Islet of Langerhans (tissue), 1 donor: ENCODE measurements around the gene TMEM109.

Experiments
- FAIRE-seq: peaks from one replicate; lab custom pipeline; 2011; peaks lifted over from hg19 to GRCh38; lab: Jason Lieb, UNC

TMEM109 gene

DNA sequence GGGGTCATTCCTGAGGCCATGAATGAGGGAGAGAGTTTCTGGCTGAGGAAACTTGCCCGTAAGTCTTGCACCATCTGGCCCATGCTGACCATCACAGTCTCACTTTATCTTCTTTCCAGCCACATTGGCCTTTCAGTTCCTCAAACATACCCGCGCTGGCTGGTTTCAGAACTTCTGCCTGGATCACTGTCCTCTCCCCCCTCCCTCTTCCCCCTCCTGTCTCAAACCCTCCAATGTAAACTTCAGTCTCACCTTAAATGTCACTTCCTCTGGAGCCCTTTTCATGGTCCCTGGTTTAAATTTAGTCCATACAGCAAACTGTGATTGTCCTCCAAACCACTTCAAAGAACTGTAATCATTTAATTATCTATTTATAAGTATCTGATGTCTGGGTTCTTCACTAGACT, 3.7 kb upstream of the TMEM109 start:
- no peak for FAIRE-seq

DNA sequence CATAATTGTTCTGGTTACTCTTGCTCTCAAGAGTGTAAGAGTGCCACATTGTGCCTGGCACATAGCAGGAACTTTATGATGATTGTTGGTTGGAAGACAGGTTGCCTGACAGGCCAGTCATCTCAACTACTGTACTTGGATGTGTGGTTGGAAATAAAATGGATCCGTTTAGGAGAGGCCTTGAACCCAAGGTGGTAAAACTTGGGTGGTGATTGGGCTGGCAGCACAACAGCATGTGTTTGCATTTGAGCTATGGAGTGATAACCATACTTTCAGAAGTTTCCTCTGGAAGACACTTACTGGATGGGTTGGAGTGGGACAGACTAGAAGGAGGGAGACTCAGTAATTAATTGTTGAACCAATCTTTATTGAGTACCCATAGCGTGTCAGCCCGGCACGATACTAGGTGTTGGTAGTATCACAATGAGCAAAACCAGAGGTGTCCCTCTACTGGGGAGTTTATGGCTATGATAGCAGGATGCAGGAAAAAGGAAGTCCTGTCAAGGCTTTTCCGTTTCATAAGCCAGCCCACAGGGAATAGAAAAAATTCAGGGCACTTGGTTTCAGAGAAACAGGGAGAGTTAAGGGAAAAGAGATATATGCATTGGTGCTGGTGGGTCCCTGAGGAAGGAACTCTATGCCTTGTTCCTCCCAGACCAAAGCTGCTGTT, 3.1 kb upstream of the TMEM109 start:
- no peak for FAIRE-seq

DNA sequence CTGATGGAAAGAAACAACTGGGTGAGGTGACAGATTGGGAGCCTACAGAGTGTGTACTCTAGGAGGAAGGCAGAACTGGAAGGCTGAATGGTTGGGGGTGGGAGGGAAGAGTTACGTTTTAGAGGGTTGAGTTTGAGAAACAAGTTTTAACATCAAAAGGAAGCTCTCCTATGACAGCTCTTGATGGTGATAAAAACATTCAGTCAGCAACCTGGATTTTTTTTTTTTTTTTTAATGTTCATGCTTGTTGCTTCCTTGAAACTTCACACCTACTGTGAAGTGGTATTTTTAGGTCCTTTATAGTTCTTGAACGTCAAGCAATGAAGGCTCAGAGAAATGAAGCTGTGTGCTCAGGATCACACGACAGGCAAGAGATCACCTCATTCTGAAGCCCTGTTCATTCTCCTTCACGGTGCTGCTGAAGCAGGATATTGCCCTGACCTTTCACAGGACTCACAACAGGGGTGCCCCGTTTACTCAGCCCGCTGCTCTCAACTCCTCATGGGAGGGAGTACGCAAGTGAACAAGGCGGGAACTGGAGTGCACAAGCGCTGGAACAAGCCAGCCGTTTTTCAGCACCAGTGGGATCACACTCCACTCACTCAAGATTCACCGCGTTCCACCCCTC, 1.6 kb upstream of the TMEM109 start:
- no peak for FAIRE-seq

DNA sequence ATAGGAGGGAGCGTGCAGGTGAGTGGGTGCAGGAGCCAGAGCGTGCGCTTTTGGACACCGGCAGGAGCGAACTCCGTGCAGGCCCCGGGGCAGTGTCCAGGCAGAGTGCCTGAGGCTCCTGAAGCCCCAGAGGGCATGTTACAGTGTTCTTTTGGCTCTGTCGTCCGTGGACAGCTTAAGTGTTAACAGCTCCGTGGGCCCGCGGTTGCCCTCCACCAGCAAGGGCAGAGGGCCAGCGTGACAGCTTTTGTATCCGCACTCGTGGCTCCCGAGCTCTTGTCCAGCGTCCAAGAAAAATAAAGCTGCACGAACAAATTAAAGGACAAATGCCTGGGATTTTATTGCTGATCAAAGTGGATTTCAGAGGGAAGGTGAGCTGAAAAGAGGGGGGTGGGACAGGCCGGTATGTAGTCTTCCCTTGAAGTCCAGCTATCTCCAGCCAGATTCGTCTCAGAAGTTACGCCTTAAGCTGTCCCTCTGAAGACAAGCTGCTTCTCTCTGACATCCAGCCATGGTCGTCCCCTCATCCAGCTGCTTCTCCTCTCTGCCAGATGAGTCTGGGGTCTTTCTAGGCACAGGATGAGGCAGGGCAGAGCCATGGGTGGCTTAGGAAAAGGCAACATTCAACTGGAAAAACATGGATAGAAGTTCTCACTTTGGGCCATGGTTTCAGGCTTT, 968 bp upstream of the TMEM109 start:
- FAIRE-seq = no peak

GRCh38 chr11:60914633-60915247, 782 bp downstream of the TMEM109 start:
- FAIRE-seq = no peak

DNA sequence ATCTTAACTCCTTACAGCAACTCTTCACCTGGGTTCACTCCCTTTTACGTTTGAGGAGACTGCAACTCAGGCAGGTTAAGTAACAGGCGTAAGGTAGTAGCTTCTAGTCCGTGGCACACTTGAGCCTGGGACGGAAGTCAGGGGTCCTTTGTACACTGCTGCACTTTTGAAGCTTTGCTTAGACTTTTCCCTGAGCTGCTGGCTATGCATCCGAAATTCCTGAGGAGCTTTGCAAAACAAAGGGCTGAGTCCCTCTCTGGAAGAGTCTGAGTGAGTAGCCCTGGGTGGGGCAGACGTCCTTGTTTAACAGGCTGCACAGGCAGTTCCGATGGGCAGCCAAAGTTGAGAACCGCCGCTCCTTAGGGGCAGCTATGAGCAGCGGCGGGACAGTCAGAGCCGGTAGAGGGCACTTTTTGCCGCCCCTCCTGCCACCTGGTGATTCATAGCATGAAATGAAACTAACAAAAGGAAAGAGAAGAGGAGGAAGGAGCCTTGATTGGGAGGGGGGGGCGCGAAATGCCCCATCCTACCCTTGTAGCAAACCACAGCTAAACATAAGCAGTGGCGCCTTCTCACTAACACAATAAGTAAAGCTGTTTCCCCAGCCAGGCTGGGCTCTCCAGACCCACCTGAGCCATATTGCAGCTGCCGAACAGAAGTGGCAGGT, 1.4 kb downstream of the TMEM109 start:
- no peak for FAIRE-seq

DNA sequence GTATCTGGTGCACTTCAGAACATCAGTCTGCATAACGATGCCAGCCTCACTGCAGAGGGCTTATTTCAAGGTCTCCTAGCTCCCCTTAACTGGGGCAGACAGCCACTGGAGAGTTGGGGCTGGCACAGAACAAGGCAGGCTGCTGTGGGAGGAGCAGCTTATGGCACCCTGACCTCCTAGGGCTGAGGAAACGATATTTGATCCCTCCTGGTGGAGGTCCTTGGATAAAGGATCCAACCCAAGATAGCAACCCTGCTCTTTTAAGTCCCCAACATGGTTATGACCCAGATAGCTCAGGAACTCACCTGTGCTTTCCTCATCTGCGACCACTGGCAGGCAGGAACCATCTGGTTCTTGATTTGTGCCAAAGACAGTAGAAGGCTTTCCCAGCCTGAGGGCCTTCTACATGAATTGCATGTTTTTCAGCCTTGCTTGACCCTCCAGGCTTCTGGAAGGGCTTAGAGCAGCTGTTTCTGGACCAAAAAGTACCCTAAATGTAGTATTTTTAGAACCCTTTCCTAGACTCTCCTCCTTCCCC, 2.8 kb downstream of the TMEM109 start:
- FAIRE-seq = no peak

- FAIRE-seq = no peak
Measured at GRCh38 chr11:60917267-60917666, 3.3 kb downstream of the TMEM109 start.

GRCh38 chr11:60918251-60918938, 4.4 kb downstream of the TMEM109 start:
- no peak for FAIRE-seq

DNA sequence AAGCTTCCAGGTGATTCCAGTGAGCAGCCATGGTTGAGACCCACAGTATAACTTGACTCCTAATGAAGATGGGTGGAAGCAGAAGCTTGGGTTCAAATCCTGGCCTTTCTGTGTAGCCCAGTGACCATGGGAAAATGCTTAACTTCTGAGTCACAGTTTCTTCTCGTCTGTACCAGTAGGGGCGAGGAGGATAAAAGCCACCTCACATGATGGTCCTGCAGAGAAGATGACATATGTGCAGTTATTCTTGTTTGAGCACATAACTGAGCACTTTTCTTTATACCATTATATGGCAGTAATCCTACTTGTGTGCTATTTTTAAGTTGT, 4.9 kb downstream of the TMEM109 start:
- FAIRE-seq = no peak

DNA sequence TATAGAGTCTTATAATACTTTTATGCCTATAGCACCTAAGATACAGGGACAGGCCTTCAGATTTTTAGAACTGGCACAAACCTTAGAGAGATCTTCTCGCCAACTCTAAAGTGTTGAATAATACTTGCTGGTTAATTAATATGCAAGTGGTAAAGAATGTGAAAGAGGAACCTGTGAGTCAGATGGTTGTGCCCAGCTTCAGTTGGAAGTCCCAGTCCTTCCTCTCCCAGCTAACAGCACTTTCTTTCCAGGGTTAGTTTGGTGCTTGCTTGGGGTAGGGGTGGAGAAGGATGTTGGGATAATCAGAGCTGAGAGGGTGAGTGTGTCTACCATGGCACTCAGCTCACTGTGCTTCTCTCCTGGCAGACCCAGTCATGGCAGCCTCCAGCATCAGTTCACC, 5.4 kb downstream of the TMEM109 start:
- FAIRE-seq = no peak

GRCh38 chr11:60919956-60920355, 6.0 kb downstream of the TMEM109 start:
- FAIRE-seq = no peak

- no peak for FAIRE-seq
Measured at GRCh38 chr11:60921259-60921658, 7.3 kb downstream of the TMEM109 start.

- FAIRE-seq = no peak
Measured at GRCh38 chr11:60921777-60922335, 7.9 kb downstream of the TMEM109 start.

- FAIRE-seq = no peak
Measured at GRCh38 chr11:60922906-60923305, 8.9 kb downstream of the TMEM109 start.

DNA sequence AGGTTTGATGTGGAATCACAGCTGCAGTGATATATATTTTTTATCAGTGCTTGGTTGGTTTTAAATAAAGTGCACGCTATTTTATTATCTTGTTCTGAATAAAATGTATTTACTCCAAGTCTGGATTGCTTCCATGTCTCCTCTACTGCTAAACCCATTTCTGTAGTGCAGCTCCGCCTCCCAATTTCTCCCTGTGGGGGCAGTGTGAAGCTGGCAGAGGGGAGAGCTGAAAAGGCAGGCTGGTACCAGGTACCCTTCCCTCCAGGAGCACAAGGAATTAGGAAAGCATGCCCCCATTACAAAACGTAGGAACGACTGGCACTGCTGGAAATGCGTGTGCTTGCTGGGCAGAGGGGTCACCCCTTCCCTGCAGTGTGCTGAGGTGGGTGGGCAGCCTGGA, 9.4 kb downstream of the TMEM109 start:
- no peak for FAIRE-seq

DNA sequence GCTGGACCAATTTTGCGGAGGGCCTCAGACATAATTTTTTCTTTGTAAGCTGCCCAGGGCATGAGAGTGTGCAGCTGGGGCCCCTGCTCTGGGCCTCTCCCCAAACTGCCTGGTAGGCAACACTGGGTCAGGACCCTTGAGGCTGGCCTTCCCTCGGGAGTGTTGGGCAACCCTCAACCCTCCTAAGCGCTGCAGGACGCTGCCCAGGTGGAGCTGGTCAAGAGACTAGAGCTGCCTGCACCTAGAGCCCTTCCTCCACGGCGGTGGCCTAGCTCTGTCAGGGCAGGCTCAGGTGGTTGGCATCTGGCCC, 9.8 kb downstream of the TMEM109 start:
- FAIRE-seq = no peak

- FAIRE-seq = no peak
Measured at GRCh38 chr11:60924110-60924905, 10.3 kb downstream of the TMEM109 start, which contains the start of gene TMEM132A. Gene TMEM132A, plus strand, starts transcription at chr11:60924460. Its CDS starts 174 bp downstream, at chr11:60924634.

- FAIRE-seq = no peak
Measured at GRCh38 chr11:60924906-60925853, 11.2 kb downstream of the TMEM109 start.

- no peak for FAIRE-seq
Measured at GRCh38 chr11:60925868-60926267, 11.9 kb downstream of the TMEM109 start.
